AG09319 (cell line): Measurements from ENCODE around the gene GBP6.
A peak's percentile ranks its signal among the peaks of the same experiment; 100 is the strongest.
"Not testable (repeated sequence)": the region's sequence is repeated elsewhere in the genome, so short reads cannot be mapped to it uniquely, and the experiment has no call there.

ENCODE experiments used
- DNase-seq: peaks from one replicate; pipeline ENCODE4 v3.0.0-alpha.2; 2010; ENCODE audit warnings: low read depth; ENCODE audit errors: extremely low read depth
- CTCF ChIP-seq: IDR thresholded peaks from 2 replicates; pipeline ENCODE4 v1.5.1; 2011; ENCODE audit warnings: low read depth, mild to moderate bottlenecking, inconsistent platforms, low read length, moderate library complexity

Gene GBP6

GRCh38 chr1:89358287-89358893 is 5.5 kb upstream of the GBP6 start:
- TF ChIP-seq CTCF = peak; percentile 76
- DNase-seq = peak; percentile 31

DNA sequence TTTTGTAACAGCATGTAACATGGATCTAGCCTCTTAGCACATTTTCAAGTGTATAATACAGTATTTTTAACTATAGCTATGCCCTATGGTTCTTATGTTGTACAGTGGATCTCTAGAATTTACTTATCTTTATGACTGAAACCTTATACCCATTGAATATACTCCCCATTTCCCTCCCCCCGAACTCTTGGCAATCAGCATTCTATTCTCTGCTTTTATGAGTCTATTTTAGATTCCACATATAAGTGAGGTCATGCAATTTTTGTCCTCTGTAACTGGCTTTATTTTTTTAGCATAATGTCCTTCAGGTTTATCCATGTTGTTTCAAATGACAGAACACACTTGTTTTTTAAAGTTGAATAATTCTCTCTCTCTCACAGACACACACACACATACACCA is 3.1 kb upstream of the GBP6 start:
- no peak for TF ChIP-seq CTCF
- DNase-seq = no peak

DNA sequence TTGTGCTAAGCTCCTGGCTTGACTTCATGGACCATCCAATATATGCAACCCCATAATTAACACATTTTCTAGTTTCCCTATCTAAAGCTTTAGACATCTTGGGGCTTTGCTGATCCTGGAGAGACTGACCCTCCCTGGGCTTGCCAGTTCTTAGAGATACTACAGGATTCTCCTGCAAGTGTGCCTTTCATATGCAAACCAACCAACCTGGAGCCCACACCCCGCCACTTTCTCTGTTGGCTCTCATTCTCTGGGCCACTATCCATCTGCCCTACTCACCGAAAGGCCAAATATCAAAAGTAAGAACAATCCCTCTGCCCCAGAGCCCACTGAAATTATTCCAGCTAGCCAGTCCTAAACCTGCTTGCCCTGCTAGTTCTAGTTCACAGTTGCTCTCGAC is 2.2 kb upstream of the GBP6 start:
- no peak for DNase-seq

DNA sequence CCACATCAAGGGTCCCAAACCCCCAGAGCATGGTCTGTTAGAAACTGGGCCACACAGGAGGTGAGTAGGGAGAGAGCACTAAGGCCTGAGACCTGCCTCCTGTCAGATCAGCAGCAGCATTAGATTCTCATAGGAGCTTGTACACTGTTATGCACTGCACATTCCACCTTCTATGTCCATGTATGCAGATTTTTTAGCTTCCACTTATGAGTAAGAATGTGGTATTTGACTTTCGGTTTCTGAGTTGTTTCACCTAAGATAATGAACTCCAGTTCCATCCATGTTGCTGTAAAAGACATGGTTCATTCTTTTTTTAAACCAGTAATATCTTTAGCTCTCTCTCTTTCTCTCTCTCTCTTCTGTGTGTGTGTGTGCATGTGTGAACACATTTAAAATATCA is 663 bp upstream of the GBP6 start:
- TF ChIP-seq CTCF = no peak
- no peak for DNase-seq

More for the DNA sequence above, 2.2 kb upstream of the GBP6 start:
- no peak for TF ChIP-seq CTCF

GRCh38 chr1:89364954-89365550 is 1.2 kb downstream of the GBP6 start:
- DNase-seq = no peak
- TF ChIP-seq CTCF = no peak

GRCh38 chr1:89367221-89367620 is 3.4 kb downstream of the GBP6 start:
- DNase-seq = no peak
- TF ChIP-seq CTCF = no peak

DNA sequence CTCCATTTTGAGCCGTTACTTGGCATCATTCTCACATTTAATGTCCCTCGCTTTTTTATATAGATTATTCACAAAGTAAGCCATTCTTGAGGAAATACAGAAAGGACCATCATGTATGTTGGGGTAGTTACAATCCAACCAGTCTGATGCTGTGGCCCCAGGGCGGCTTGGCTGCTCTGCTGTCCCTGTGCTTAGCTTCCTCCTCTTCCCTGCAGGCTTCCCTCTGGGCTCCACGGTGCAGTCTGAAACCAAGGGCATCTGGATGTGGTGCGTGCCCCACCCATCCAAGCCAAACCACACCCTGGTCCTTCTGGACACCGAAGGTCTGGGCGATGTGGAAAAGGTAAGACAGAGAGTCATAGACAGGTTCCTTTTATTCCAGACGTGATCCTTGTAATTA is 5.5 kb downstream of the GBP6 start:
- no peak for TF ChIP-seq CTCF
- DNase-seq = no peak

DNA sequence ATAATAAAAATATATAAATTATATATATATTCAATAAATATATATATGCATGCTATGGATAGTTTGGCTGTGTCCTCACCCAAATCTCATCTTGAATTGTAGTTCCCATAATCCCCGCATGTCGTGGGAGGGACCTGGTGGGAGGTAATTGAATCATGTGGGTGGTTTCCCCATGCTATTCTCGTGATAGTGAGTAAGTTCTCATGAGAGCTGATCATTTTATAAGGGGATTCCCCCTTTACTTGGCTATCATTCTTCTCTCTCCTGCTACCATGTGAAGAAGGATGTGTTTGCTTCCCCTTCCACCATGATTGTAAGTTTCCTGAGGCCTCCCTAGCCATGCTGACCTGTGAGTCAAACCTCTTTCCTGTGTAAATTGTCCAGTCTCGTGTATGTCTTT is 10.0 kb downstream of the GBP6 start:
- DNase-seq = not testable (repeated sequence)
